HG02642 (cell line): ENCODE results near the gene BLCAP.
"Not testable (repeated sequence)": the region's sequence is repeated elsewhere in the genome, so short reads cannot be mapped to it uniquely, and the experiment has no call there.

Experiments used
- ATAC-seq: cut with Tn5 transposase; IDR thresholded peaks from one replicate; pipeline ENCODE4 v1.9.1; 2021; ENCODE audit warnings: mild to moderate bottlenecking; ENCODE audit not compliant: unreplicated experiment, poor library complexity

BLCAP gene

GRCh38 chr20:37558779-37559178 is 31.1 kb upstream of the BLCAP start:
- ATAC-seq, result no peak

- ATAC-seq, result no peak
Measured at GRCh38 chr20:37558306-37558705, 30.6 kb upstream of the BLCAP start.

- ATAC-seq, result no peak
Measured at GRCh38 chr20:37556538-37556937, 28.9 kb upstream of the BLCAP start.

- ATAC-seq, result not testable (repeated sequence)
Measured at GRCh38 chr20:37554721-37555298, 27.1 kb upstream of the BLCAP start.

GRCh38 chr20:37552415-37552814 is 24.7 kb upstream of the BLCAP start:
- no peak for ATAC-seq

- ATAC-seq, result not testable (repeated sequence)
Measured at GRCh38 chr20:37551660-37552059, 24.0 kb upstream of the BLCAP start.

- ATAC-seq, result not testable (repeated sequence)
Measured at GRCh38 chr20:37550101-37550920, 22.6 kb upstream of the BLCAP start.

- ATAC-seq, result no peak
Measured at GRCh38 chr20:37547912-37548311, 20.2 kb upstream of the BLCAP start.

GRCh38 chr20:37545516-37545915 is 17.8 kb upstream of the BLCAP start:
- no peak for ATAC-seq

GRCh38 chr20:37544386-37544785 is 16.7 kb upstream of the BLCAP start:
- ATAC-seq, result no peak

- no peak for ATAC-seq
Measured at GRCh38 chr20:37543828-37544227, 16.2 kb upstream of the BLCAP start.

GRCh38 chr20:37542281-37542680 is 14.6 kb upstream of the BLCAP start:
- ATAC-seq, result no peak

- no peak for ATAC-seq
Measured at GRCh38 chr20:37541326-37541725, 13.7 kb upstream of the BLCAP start.

- ATAC-seq, result not testable (repeated sequence)
Measured at GRCh38 chr20:37540838-37541237, 13.2 kb upstream of the BLCAP start.

GRCh38 chr20:37540001-37540400 is 12.3 kb upstream of the BLCAP start:
- no peak for ATAC-seq

- ATAC-seq, result no peak
Measured at GRCh38 chr20:37539424-37539823, 11.7 kb upstream of the BLCAP start.

GRCh38 chr20:37538003-37538402 is 10.3 kb upstream of the BLCAP start:
- ATAC-seq, result no peak

- ATAC-seq, result no peak
Measured at GRCh38 chr20:37537505-37537904, 9.8 kb upstream of the BLCAP start.

- ATAC-seq, result no peak
Measured at GRCh38 chr20:37535443-37536132, 7.9 kb upstream of the BLCAP start.

- ATAC-seq, result no peak
Measured at GRCh38 chr20:37534401-37535157, 6.9 kb upstream of the BLCAP start.
